ENCODE measurements around the gene UEVLD.
"Not testable (repeated sequence)": the region's sequence is repeated elsewhere in the genome, so short reads cannot be mapped to it uniquely, and the experiment has no call there.

Gene UEVLD

GRCh38 chr11:18599739-18600230, 11.3 kb upstream of the UEVLD start, which contains the start of gene MISFA:
Gene MISFA, plus strand, starts transcription at chr11:18599789. Its CDS starts 140 bp downstream, at chr11:18599929.
- Histone ChIP-seq H3K9ac (ENCODE audit: low read length) (no peak within 1 kb of the TSS), H3K4me3 (ENCODE audit: low read length) (no peak within 1 kb of the TSS), H3K27ac (ENCODE audit: low read length) (no peak within 1 kb of the TSS), H3K4me2 (ENCODE audit: low read depth, low read length) (no peak within 1 kb of the TSS), H3K4me1 (ENCODE audit: low read length) (no peaks in the 10 kb centered on the region), H3K9me2 (replicated peaks; ENCODE audit: insufficient read depth, low read length) (no peaks in the 10 kb centered on the region), H4K20me1 (ENCODE audit: insufficient read depth, low read length) (no peaks in the 10 kb centered on the region), H3K27me3 (replicated peaks; ENCODE audit: insufficient read depth, low read length) (no peaks in the 10 kb centered on the region), H3K36me3 (replicated peaks; ENCODE audit: insufficient read depth, low read length) (no peaks in the 10 kb centered on the region), H3K9me3 (replicated peaks; ENCODE audit: insufficient read depth, low read length) (no peaks in the 10 kb centered on the region), H3K79me2 (ENCODE audit: low read length) (no peaks in the 10 kb centered on the region), H2AFZ (ENCODE audit: low read length) (no peak within 1 kb of the TSS), H3F3A (ENCODE audit: insufficient read depth, low read length) (no peaks in the 10 kb centered on the region)
- no peak for DNase-seq
- TF ChIP-seq EZH2phosphoT487 (IDR thresholded peaks at IDR 0.05; ENCODE audit: low read length) (no peak), CTCF (IDR thresholded peaks at IDR 0.05; ENCODE audit: low read length) (no peak), EZH2 (optimal IDR thresholded peaks at IDR 0.05; ENCODE audit: low read depth, low read length) (no peak)

- H2AFZ ChIP-seq (ENCODE audit: low read length) = no peak overlapping the region
- H3K9me2 ChIP-seq (replicated peaks; ENCODE audit: insufficient read depth, low read length) = no peaks in the 10 kb centered on the region
- DNase-seq = no peak
- H3K27ac ChIP-seq (ENCODE audit: low read length) = no peak overlapping the region
- no peaks in the 10 kb centered on the region for H3K79me2 ChIP-seq (ENCODE audit: low read length)
- H3K4me2 ChIP-seq (ENCODE audit: low read depth, low read length) = no peak overlapping the region
- no peaks in the 10 kb centered on the region for H3K36me3 ChIP-seq (replicated peaks; ENCODE audit: insufficient read depth, low read length)
- H3K9me3 ChIP-seq (replicated peaks; ENCODE audit: insufficient read depth, low read length) = no peaks in the 10 kb centered on the region
- H3F3A ChIP-seq (ENCODE audit: insufficient read depth, low read length) = no peaks in the 10 kb centered on the region
- peaks cover 7% of the 10 kb centered on the region for H3K4me1 ChIP-seq (ENCODE audit: low read length)
- no peak overlapping the region for H3K9ac ChIP-seq (ENCODE audit: low read length)
- H3K27me3 ChIP-seq (replicated peaks; ENCODE audit: insufficient read depth, low read length) = no peaks in the 10 kb centered on the region
- H3K4me3 ChIP-seq (ENCODE audit: low read length) = no peak overlapping the region
- TF ChIP-seq EZH2 (optimal IDR thresholded peaks at IDR 0.05; ENCODE audit: low read depth, low read length) (no peak), EZH2phosphoT487 (IDR thresholded peaks at IDR 0.05; ENCODE audit: low read length) (no peak)
- no peaks in the 10 kb centered on the region for H4K20me1 ChIP-seq (ENCODE audit: insufficient read depth, low read length)
Observed at GRCh38 chr11:18594999-18595749, 6.6 kb upstream of the UEVLD start.

- H3K9ac ChIP-seq (ENCODE audit: low read length); H3K4me2 ChIP-seq (ENCODE audit: low read depth, low read length); H3K27me3 ChIP-seq (replicated peaks; ENCODE audit: insufficient read depth, low read length); H3F3A ChIP-seq (ENCODE audit: insufficient read depth, low read length); DNase-seq; H2AFZ ChIP-seq (ENCODE audit: low read length); H3K79me2 ChIP-seq (ENCODE audit: low read length); H4K20me1 ChIP-seq (ENCODE audit: insufficient read depth, low read length); H3K9me3 ChIP-seq (replicated peaks; ENCODE audit: insufficient read depth, low read length); H3K36me3 ChIP-seq (replicated peaks; ENCODE audit: insufficient read depth, low read length); H3K9me2 ChIP-seq (replicated peaks; ENCODE audit: insufficient read depth, low read length); H3K4me3 ChIP-seq (ENCODE audit: low read length); H3K27ac ChIP-seq (ENCODE audit: low read length): not testable (repeated sequence)
- H3K4me1 ChIP-seq (ENCODE audit: low read length) = peaks cover 11% of the 10 kb centered on the region
Observed at GRCh38 chr11:18594088-18594487, 5.6 kb upstream of the UEVLD start.

GRCh38 chr11:18590571-18590970, 2.0 kb upstream of the UEVLD start:
- no peaks in the 10 kb centered on the region for H3K27me3 ChIP-seq (replicated peaks; ENCODE audit: insufficient read depth, low read length)
- no peaks in the 10 kb centered on the region for H3K36me3 ChIP-seq (replicated peaks; ENCODE audit: insufficient read depth, low read length)
- H4K20me1 ChIP-seq (ENCODE audit: insufficient read depth, low read length) = no peaks in the 10 kb centered on the region
- no peak overlapping the region for H3K9ac ChIP-seq (ENCODE audit: low read length)
- no peak overlapping the region for H2AFZ ChIP-seq (ENCODE audit: low read length)
- H3K79me2 ChIP-seq (ENCODE audit: low read length) = peaks cover 14% of the 10 kb centered on the region
- DNase-seq = no peak
- no peak overlapping the region for H3K4me3 ChIP-seq (ENCODE audit: low read length)
- H3F3A ChIP-seq (ENCODE audit: insufficient read depth, low read length) = no peaks in the 10 kb centered on the region
- TF ChIP-seq EZH2 (optimal IDR thresholded peaks at IDR 0.05; ENCODE audit: low read depth, low read length) = no peak
- TF ChIP-seq EZH2phosphoT487 (IDR thresholded peaks at IDR 0.05; ENCODE audit: low read length) = no peak
- TF ChIP-seq CTCF (IDR thresholded peaks at IDR 0.05; ENCODE audit: low read length) = no peak
- no peak overlapping the region for H3K27ac ChIP-seq (ENCODE audit: low read length)
- no peaks in the 10 kb centered on the region for H3K9me3 ChIP-seq (replicated peaks; ENCODE audit: insufficient read depth, low read length)
- no peaks in the 10 kb centered on the region for H3K9me2 ChIP-seq (replicated peaks; ENCODE audit: insufficient read depth, low read length)
- peaks cover 14% of the 10 kb centered on the region for H3K4me1 ChIP-seq (ENCODE audit: low read length)
- H3K4me2 ChIP-seq (ENCODE audit: low read depth, low read length) = no peak overlapping the region
